Body of pancreas (tissue), 4 donors: ENCODE data around the gene CTBP1.

Experiments used
- CTCF ChIP-seq, 7 experiments: fragments of 450-650 bp in 4 of 7; fragments of 200-600 bp in 3 of 7; sonication (generic) in 3 of 7; IDR thresholded peaks; one replicate each; pipeline ENCODE4 v1.5.1; 2016 to 2019; ENCODE audit warnings: antibody characterized with exemption in 7 of 7
- POLR2A ChIP-seq, 3 donors: fragments of 450-650 bp; IDR thresholded peaks; one replicate each; pipeline ENCODE4 v1.6.1; 2016; ENCODE audit warnings: antibody characterized with exemption in 3 of 3, mild to moderate bottlenecking in 2 of 3

- TF ChIP-seq CTCF (IDR thresholded peaks at IDR 0.05) (no peak), POLR2A (IDR thresholded peaks at IDR 0.05) (no peak)
Observed at GRCh38 chr4:1294891-1295290, 46.0 kb upstream of the CTBP1 start.
